H7 (cell line): Measurements from ENCODE around the gene MTG2. TPM values are rescaled to one million over a fixed set of nuclear protein-coding genes. Genes with fewer than 3 reads are reported as not detected.

Source experiments
- DNase-seq: peaks from one replicate; pipeline ENCODE4 v3.0.0; 2012
- H3K27me3 ChIP-seq: 2 replicates; pipeline ENCODE4 v1.6.0; 2011; ENCODE audit warnings: mild to moderate bottlenecking, low read length; ENCODE audit not compliant: control insufficient read depth, insufficient read depth
- H3K36me3 ChIP-seq: replicated peaks from 2 replicates; pipeline ENCODE4 v1.5.1; 2011; ENCODE audit warnings: low read length; ENCODE audit not compliant: control insufficient read depth, insufficient read depth
- H3K4me3 ChIP-seq: 2 replicates; pipeline ENCODE4 v1.5.1; 2011; ENCODE audit warnings: low read depth, mild to moderate bottlenecking, control low read depth, low read length, moderate library complexity; ENCODE audit not compliant: insufficient read depth
- total RNA-seq: library from RNA; depleted of rRNA; stranded (reverse); fragments of >200 nt; shearing (Covaris generic); gene quantifications from 2 replicates; pipeline ENCODE4 v1.2.3, GENCODE V29; 2014

Gene MTG2
- total RNA-seq, 1 experiment from 2014 or later, result 37.8 TPM

GRCh38 chr20:62195736-62196135 lies 12.9 kb downstream of the MTG2 start:
- no peak for DNase-seq
- Histone ChIP-seq H3K4me3 (no peak overlapping the region), H3K36me3 (peaks cover 6% of the 10 kb centered on the region), H3K27me3 (no peaks in the 10 kb centered on the region)

DNA sequence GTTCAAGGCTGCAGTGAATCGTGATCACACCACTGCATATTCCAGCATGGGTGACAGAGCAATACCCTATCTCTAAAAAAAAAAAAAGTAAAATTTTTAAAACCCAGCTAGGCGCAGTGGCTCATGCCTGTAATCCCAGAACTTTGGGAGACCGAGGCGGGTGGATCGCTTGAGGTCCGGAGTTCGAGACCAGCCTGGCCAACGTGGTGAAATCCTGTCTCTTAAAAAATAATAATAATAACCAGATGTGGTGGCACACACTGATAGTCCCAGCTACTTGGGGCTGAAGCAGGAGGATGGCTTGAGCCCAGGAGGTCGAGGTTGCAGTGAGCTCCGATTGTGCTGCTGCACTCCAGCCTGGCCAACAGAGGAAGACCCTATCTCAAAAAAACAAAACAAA lies 13.5 kb downstream of the MTG2 start:
- H3K4me3 ChIP-seq, result no peak overlapping the region
- peaks cover 6% of the 10 kb centered on the region for H3K36me3 ChIP-seq
- H3K27me3 ChIP-seq, result no peaks in the 10 kb centered on the region
- DNase-seq, result no peak

DNA sequence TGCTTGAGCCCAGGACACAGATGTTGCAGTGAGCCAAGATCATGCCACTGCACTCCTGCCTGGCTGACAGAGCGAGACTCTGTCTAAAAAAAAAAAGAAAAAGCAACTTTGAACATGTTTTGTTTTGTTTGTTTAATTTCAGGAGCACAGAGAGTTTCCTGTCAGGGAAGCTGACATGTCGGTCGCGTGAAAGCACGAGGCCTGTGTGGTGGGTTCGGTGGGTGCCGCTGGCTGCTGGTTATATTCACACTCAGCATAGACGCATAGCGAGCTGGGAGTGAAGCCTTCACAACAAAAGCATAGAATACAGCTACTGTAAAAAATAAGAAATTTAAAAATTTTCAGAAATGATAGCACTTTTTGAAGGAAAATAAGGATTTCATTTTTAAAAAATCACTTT lies 14.5 kb downstream of the MTG2 start:
- H3K4me3 ChIP-seq, result no peak overlapping the region
- H3K36me3 ChIP-seq, result peaks cover 6% of the 10 kb centered on the region
- DNase-seq, result no peak
- no peaks in the 10 kb centered on the region for H3K27me3 ChIP-seq

GRCh38 chr20:62197801-62198200 lies 15.0 kb downstream of the MTG2 start:
- H3K4me3 ChIP-seq, result no peak overlapping the region
- DNase-seq, result no peak
- H3K36me3 ChIP-seq, result peaks cover 6% of the 10 kb centered on the region
- no peaks in the 10 kb centered on the region for H3K27me3 ChIP-seq

- Histone ChIP-seq H3K4me3 (no peak overlapping the region), H3K36me3 (peaks cover 6% of the 10 kb centered on the region), H3K27me3 (no peaks in the 10 kb centered on the region)
- no peak for DNase-seq
Measured at GRCh38 chr20:62198496-62198895, 15.7 kb downstream of the MTG2 start.

DNA sequence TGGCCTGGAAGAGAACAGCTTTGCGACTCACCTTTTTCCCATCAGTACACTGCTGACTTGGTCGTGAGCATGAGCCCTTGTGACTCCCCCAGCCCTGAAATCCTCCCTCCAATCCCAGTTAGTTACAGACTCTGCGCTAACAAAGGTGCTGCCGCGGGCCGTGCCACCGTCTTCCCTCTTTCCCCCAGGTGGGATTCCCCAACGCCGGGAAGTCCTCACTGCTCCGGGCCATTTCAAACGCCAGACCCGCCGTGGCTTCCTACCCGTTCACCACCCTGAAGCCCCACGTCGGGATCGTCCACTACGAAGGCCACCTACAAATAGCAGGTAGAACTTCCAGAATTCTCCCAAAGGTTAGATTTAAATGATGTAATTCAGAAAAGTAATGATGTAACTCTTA lies 16.1 kb downstream of the MTG2 start:
- Histone ChIP-seq H3K4me3 (no peak overlapping the region), H3K27me3 (no peaks in the 10 kb centered on the region), H3K36me3 (peaks cover 6% of the 10 kb centered on the region)
- no peak for DNase-seq

DNA sequence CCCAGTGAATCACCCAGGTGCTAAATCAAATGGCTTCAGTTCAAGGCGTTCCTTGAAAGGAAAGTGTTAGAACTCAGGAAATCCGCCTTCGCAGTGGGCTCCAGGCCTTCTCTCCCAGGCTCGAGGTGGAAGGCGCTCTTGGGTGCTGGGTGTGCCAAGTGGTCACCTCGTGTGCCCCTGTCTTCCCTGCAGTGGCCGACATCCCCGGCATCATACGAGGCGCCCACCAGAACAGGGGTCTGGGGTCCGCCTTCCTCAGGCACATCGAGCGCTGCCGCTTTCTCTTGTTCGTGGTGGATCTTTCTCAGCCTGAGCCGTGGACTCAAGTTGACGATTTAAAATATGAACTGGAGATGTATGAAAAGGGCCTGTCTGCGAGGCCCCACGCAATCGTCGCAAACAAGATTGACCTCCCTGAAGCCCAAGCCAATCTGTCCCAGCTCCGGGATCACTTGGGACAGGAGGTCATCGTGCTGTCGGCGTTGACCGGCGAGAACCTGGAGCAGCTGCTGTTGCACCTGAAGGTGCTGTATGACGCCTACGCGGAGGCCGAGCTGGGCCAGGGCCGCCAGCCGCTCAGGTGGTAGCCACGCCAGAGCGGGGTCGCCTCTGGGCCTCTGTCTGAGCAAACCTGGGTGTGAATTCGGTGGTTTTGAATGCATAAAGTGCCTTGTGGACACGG lies 17.8 kb downstream of the MTG2 start:
- no peak for DNase-seq
- Histone ChIP-seq H3K27me3 (no peaks in the 10 kb centered on the region), H3K36me3 (peaks cover 6% of the 10 kb centered on the region), H3K4me3 (no peak overlapping the region)

DNA sequence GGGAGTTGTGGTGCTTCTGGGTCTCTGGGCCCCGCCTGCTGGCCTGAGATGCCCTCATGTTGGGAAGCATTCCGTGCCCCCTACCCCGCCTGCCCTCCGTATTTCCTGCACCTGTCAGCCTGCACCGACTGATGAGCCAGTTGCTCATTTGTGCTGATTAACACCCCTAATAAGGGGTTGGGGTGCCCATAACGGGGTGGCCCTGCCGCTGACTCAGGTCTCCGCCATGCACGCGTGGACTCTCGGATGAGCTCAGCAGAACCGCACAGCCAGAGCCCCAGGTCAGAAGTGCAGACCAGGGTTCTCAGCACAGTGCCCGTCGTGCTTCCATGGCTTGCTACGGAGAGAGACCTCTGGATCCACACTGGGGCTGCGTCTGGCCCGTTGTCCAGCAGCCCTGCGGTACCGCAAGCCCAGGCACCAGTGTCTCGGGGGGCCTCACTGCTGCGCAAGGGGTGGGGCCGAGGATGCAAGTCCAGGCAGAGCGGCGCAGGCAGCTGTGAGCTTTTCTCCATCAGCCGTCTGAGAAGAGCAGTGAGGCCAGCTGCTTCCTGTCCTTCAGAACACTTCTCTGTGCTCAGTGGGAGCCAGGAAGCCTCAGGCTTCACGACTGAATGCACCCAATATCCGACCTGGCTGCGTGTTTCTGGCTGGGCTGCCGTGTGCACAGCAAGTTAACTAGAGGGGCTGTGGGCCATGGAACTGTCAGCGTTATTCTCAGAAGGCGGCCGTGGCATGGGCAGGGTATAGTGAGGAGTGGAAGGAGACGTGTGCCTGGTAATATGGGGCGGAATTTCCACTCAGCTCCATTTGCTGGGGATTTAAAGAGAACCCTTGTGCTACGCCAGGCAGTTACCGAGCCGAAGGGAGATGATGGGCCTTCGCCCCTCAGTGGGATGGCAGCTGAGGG lies 18.6 kb downstream of the MTG2 start:
- H3K36me3 ChIP-seq, result peaks cover 6% of the 10 kb centered on the region

DNA sequence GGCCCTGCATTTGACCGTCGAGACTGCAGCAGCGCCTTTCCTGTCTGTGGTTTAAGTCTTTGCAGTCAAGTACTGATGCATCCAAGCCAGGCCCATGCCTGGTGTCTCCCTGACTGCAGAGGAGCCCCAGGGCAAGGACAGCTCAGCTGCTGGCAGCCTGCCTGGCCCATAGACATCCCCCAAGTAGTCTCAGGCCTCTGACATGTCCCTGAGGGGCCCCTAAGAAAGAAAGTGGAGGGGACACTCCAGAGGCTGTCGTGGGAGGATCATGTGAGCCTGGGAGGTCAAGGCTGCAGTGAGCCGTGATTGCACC lies 19.2 kb downstream of the MTG2 start:
- DNase-seq, result no peak
- H3K4me3 ChIP-seq, result no peak overlapping the region
- peaks cover 6% of the 10 kb centered on the region for H3K36me3 ChIP-seq

More for the DNA sequence above, 18.6 kb downstream of the MTG2 start:
- Histone ChIP-seq H3K27me3 (no peaks in the 10 kb centered on the region), H3K4me3 (no peak overlapping the region)
- no peak for DNase-seq

GRCh38 chr20:62202676-62203377 lies 20.0 kb downstream of the MTG2 start:
- Histone ChIP-seq H3K36me3 (peaks cover 6% of the 10 kb centered on the region), H3K27me3 (no peaks in the 10 kb centered on the region), H3K4me3 (no peak overlapping the region)
- no peak for DNase-seq

More for the DNA sequence above, 19.2 kb downstream of the MTG2 start:
- no peaks in the 10 kb centered on the region for H3K27me3 ChIP-seq

GRCh38 chr20:62203378-62204030 lies 20.7 kb downstream of the MTG2 start:
- no peaks in the 10 kb centered on the region for H3K27me3 ChIP-seq
- DNase-seq, result no peak
- no peak overlapping the region for H3K4me3 ChIP-seq
- H3K36me3 ChIP-seq, result peaks cover 6% of the 10 kb centered on the region

DNA sequence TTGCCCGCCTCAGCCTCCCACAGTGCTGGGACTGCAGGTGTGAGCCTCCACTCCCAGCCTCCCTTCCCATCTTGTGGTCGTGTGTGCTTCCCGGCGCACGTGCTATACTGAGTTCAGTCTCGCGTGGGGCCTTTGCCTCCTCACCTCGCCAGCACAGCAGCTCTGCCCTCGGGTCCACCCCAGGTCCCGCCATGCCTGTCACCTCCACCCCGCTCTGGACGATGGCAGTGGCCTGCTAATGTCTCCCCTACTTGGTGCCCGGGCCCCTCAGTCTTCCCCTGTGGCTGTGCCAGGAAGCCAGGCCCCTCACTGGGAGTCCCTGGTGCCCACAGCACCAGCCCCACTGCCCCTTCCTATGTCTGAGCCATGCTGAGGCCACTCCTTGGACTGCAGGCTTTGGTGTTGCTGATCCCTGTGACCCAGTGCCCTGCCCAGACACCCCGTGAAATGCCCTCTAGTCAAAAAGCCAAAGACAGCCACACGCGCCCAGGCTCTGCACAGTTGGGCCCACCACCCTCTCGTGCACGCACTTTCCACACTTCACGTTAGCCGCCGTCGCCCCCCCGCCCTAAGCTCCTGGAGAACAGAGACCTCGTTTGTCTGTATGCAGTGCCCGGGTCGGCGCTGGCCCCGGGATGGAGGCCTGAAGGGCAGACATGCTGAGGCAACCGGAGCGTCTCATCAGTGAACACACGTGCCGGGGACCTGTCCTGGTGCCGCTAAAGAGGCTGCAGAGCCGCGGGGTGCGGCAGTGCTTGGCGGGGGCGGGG lies 23.0 kb downstream of the MTG2 start:
- Histone ChIP-seq H3K4me3 (no peak overlapping the region), H3K36me3 (no peaks in the 10 kb centered on the region; the same call in 1 of the 2 replicates), H3K27me3 (no peaks in the 10 kb centered on the region)
- DNase-seq, result no peak

- Histone ChIP-seq H3K27me3 (no peaks in the 10 kb centered on the region), H3K4me3 (no peak overlapping the region), H3K36me3 (no peaks in the 10 kb centered on the region)
- no peak for DNase-seq
Measured at GRCh38 chr20:62206388-62206775, 23.6 kb downstream of the MTG2 start.
